Measurements from ENCODE around the gene SMIM44.

- TF ChIP-seq CTCF (IDR thresholded peaks at IDR 0.05) (no peak), POLR2A (IDR thresholded peaks at IDR 0.05) (no peak)
Observed at GRCh38 chr19:3466635-3467034, 16.6 kb downstream of the SMIM44 start.

All from thyroid gland (tissue), 4 donors.